Neural progenitor cell (in vitro differentiated cells): ENCODE data around the gene WDR74. TPM values are rescaled to one million over a fixed set of nuclear protein-coding genes. Genes with fewer than 3 reads are reported as not detected.

Source experiments
- DNase-seq: peaks from one replicate; pipeline ENCODE4 v3.0.0-alpha.2; 2016; ENCODE audit warnings: low spot score
- H2AFZ ChIP-seq: fragments of 200-600 bp; sonication (generic); replicated peaks from 2 replicates; pipeline ENCODE4 v1.6.1; 2016; ENCODE audit warnings: antibody characterized with exemption
- H3F3A ChIP-seq: fragments of 200-600 bp; sonication (generic); 2 replicates; pipeline ENCODE4 v1.6.1; 2016; ENCODE audit warnings: antibody characterized with exemption, low read depth
- H3K27ac ChIP-seq: fragments of 200-600 bp; sonication (generic); 2 replicates; pipeline ENCODE4 v1.5.1; 2016; ENCODE audit warnings: mild to moderate bottlenecking
- H3K27me3 ChIP-seq: fragments of 200-600 bp; sonication (generic); 2 replicates; pipeline ENCODE4 v1.6.1; 2016; ENCODE audit warnings: mild to moderate bottlenecking, moderate library complexity
- H3K36me3 ChIP-seq: fragments of 200-600 bp; sonication (generic); 2 replicates; pipeline ENCODE4 v1.5.1; 2016
- H3K4me1 ChIP-seq: fragments of 200-600 bp; sonication (generic); 2 replicates; pipeline ENCODE4 v1.6.1; 2016; ENCODE audit warnings: mixed run types
- H3K4me2 ChIP-seq: fragments of 200-600 bp; sonication (generic); 2 replicates; pipeline ENCODE4 v1.6.1; 2016
- H3K4me3 ChIP-seq: fragments of 200-600 bp; sonication (generic); 2 replicates; pipeline ENCODE4 v1.5.1; 2016
- H3K79me2 ChIP-seq: fragments of 200-600 bp; sonication (generic); 2 replicates; pipeline ENCODE4 v1.6.1; 2016; ENCODE audit warnings: low read depth
- H3K9ac ChIP-seq: fragments of 200-600 bp; sonication (generic); 2 replicates; pipeline ENCODE4 v1.6.1; 2016
- H3K9me3 ChIP-seq: fragments of 200-600 bp; sonication (generic); 2 replicates; pipeline ENCODE4 v1.5.1; 2016; ENCODE audit warnings: low read depth
- H4K20me1 ChIP-seq: fragments of 200-600 bp; sonication (generic); 2 replicates; pipeline ENCODE4 v1.6.1; 2016; ENCODE audit warnings: low read depth
- H3K27ac Mint-ChIP-seq: 3 replicates; pipeline ENCODE4 v1.8.0; 2021; ENCODE audit warnings: mixed read lengths
- H3K27me3 Mint-ChIP-seq: 2 replicates; pipeline ENCODE4 v1.8.0; 2022; ENCODE audit warnings: low read depth, mild to moderate bottlenecking, inconsistent platforms, moderate library complexity, mixed read lengths; ENCODE audit not compliant: insufficient read depth
- H3K36me3 Mint-ChIP-seq: 3 replicates; pipeline ENCODE4 v1.8.0; 2021; ENCODE audit warnings: mixed read lengths
- H3K4me1 Mint-ChIP-seq: 3 replicates; pipeline ENCODE4 v1.8.0; 2021; ENCODE audit warnings: mixed read lengths
- H3K4me3 Mint-ChIP-seq: 3 replicates; pipeline ENCODE4 v1.8.0; 2021; ENCODE audit warnings: mild to moderate bottlenecking, moderate library complexity, mixed read lengths
- H3K9me3 Mint-ChIP-seq: 3 replicates; pipeline ENCODE4 v1.8.0; 2020; ENCODE audit warnings: mixed read lengths
- CTCF ChIP-seq: fragments of 200-600 bp; sonication (generic); IDR thresholded peaks from 2 replicates; pipeline ENCODE4 v1.5.1; 2017; ENCODE audit warnings: antibody characterized with exemption, mild to moderate bottlenecking
- EZH2 ChIP-seq: fragments of 200-600 bp; sonication (generic); IDR thresholded peaks from 2 replicates; pipeline ENCODE4 v1.6.1; 2017; ENCODE audit warnings: antibody characterized with exemption, mild to moderate bottlenecking, moderate library complexity
- EZH2phosphoT487 ChIP-seq: fragments of 200-600 bp; sonication (generic); IDR thresholded peaks from 2 replicates; pipeline ENCODE4 v1.6.1; 2017; ENCODE audit warnings: antibody characterized with exemption
- total RNA-seq: library from RNA; depleted of rRNA; stranded (reverse); fragments of >200 nt; gene quantifications from 2 replicates; pipeline ENCODE4 v1.2.3, GENCODE V29; 2015; ENCODE audit warnings: low replicate concordance

WDR74 gene
- total RNA-seq, 1 donor from 2014 or later: 40.0 TPM

- H3K27ac Mint-ChIP-seq: no peak overlapping the region
- Histone ChIP-seq H3K27ac (no peak overlapping the region), H2AFZ (no peak overlapping the region), H3K36me3 (no peaks in the 10 kb centered on the region), H3K9ac (no peak overlapping the region), H3K4me1 (peaks cover 10% of the 10 kb centered on the region), H3K79me2 (peaks cover 20% of the 10 kb centered on the region), H3K4me3 (peak overlapping the region; percentile 83), H4K20me1 (peaks cover 15% of the 10 kb centered on the region), H3K9me3 (no peaks in the 10 kb centered on the region), H3K27me3 (no peaks in the 10 kb centered on the region), H3F3A (peaks cover 16% of the 10 kb centered on the region), H3K4me2 (peak overlapping the region; percentile 82)
- H3K9me3 Mint-ChIP-seq: no peaks in the 10 kb centered on the region
- peaks cover 15% of the 10 kb centered on the region for H3K36me3 Mint-ChIP-seq
- TF ChIP-seq EZH2phosphoT487: no peak
- TF ChIP-seq CTCF: no peak
- TF ChIP-seq EZH2: no peak
- peaks cover 5% of the 10 kb centered on the region for H3K27me3 Mint-ChIP-seq
- no peak for DNase-seq
- H3K4me1 Mint-ChIP-seq: peaks cover 26% of the 10 kb centered on the region
- H3K4me3 Mint-ChIP-seq: peak overlapping the region; percentile 100
These were observed 32.7 kb downstream of the WDR74 start for GRCh38 chr11:62806611-62807121.

GRCh38 chr11:62805961-62806441, 33.4 kb downstream of the WDR74 start:
- H3K79me2 ChIP-seq: peaks cover 20% of the 10 kb centered on the region
- peak overlapping the region; percentile 82 for H3K4me2 ChIP-seq
- H3K4me1 ChIP-seq: peaks cover 10% of the 10 kb centered on the region
- no peak overlapping the region for H3K27ac ChIP-seq
- TF ChIP-seq EZH2 (no peak), EZH2phosphoT487 (no peak), CTCF (no peak)
- peak overlapping the region; percentile 100 for H3K4me3 Mint-ChIP-seq
- H3K27me3 Mint-ChIP-seq: peaks cover 5% of the 10 kb centered on the region
- peaks cover 15% of the 10 kb centered on the region for H4K20me1 ChIP-seq
- DNase-seq: peak; percentile 60
- H3K27me3 ChIP-seq: no peaks in the 10 kb centered on the region
- H2AFZ ChIP-seq: peak overlapping the region; percentile 67
- H3K36me3 ChIP-seq: no peaks in the 10 kb centered on the region
- H3K4me3 ChIP-seq: peak overlapping the region; percentile 83
- H3K9ac ChIP-seq: peak overlapping the region; percentile 18
- no peaks in the 10 kb centered on the region for H3K9me3 ChIP-seq
- H3K9me3 Mint-ChIP-seq: no peaks in the 10 kb centered on the region
- H3F3A ChIP-seq: peaks cover 16% of the 10 kb centered on the region
- peak overlapping the region; percentile 25 for H3K27ac Mint-ChIP-seq
- peaks cover 26% of the 10 kb centered on the region for H3K4me1 Mint-ChIP-seq
- peaks cover 21% of the 10 kb centered on the region for H3K36me3 Mint-ChIP-seq

GRCh38 chr11:62805076-62805892, 34.1 kb downstream of the WDR74 start, which contains the start of gene NXF1:
Gene NXF1, minus strand, starts transcription at chr11:62805440. Its CDS starts 84 bp downstream, at chr11:62805356.
- peaks cover 15% of the 10 kb centered on the region for H4K20me1 ChIP-seq
- peak within 1 kb of the TSS; percentile 89 for H3K4me2 ChIP-seq
- peak within 1 kb of the TSS; percentile 83 for H3K4me3 ChIP-seq
- no peaks in the 10 kb centered on the region for H3K9me3 Mint-ChIP-seq
- H3K27ac ChIP-seq: no peak within 1 kb of the TSS
- peak within 1 kb of the TSS; percentile 76 for H3K9ac ChIP-seq
- H3K4me3 Mint-ChIP-seq: peak within 1 kb of the TSS; percentile 100
- peak within 1 kb of the TSS; percentile 99 for H3K27ac Mint-ChIP-seq
- no peaks in the 10 kb centered on the region for H3K36me3 ChIP-seq
- peaks cover 10% of the 10 kb centered on the region for H3K4me1 ChIP-seq
- H3K9me3 ChIP-seq: no peaks in the 10 kb centered on the region
- peaks cover 20% of the 10 kb centered on the region for H3K79me2 ChIP-seq
- TF ChIP-seq CTCF: peak; percentile 23
- TF ChIP-seq EZH2phosphoT487: no peak
- peak within 1 kb of the TSS; percentile 67 for H2AFZ ChIP-seq
- peaks cover 24% of the 10 kb centered on the region for H3K36me3 Mint-ChIP-seq
- peaks cover 8% of the 10 kb centered on the region for H3K27me3 Mint-ChIP-seq
- H3K4me1 Mint-ChIP-seq: peaks cover 26% of the 10 kb centered on the region
- DNase-seq: peak; percentile 98
- H3F3A ChIP-seq: peaks cover 16% of the 10 kb centered on the region
- no peaks in the 10 kb centered on the region for H3K27me3 ChIP-seq
